GM12878 (cell line): ENCODE measurements around the gene MALRD1. TPM values are rescaled to one million over a fixed set of nuclear protein-coding genes. Genes with fewer than 3 reads are reported as not detected.

Experiments
- ATAC-seq: fragments of 200-7000 bp; cut with Tn5 transposase; 3 replicates; pipeline ENCODE4 v1.9.1; 2020; ENCODE audit warnings: mild to moderate bottlenecking, moderate library complexity
- BruUV-seq: library from RNA; stranded (reverse); fragments of 400-500 nt; replicated peaks from 2 replicates; lab custom pipeline; 2021; lab: Mats Ljungman, UMichigan
- CTCF ChIA-PET: fragments of 300-600 bp; sonication (Branson Sonifier 250); formaldehyde crosslinking; extraction: SDS; loops from one replicate; lab custom pipeline; 2021; ENCODE audit warnings: inconsistent platforms; lab: Yijun Ruan, JAX
- POLR2A ChIA-PET: fragments of 350-600 bp; formaldehyde crosslinking; extraction: SDS; loops from one replicate; lab custom pipeline; 2021; ENCODE audit warnings: inconsistent platforms; lab: Charles Lee
- RAD21 ChIA-PET: fragments of 300-600 bp; sonication (Branson Sonifier 250); formaldehyde crosslinking; loops from one replicate; lab custom pipeline; 2023; ENCODE audit warnings: antibody characterized with exemption; ENCODE audit not compliant: unreplicated experiment; lab: Charles Lee
- SMC1A ChIA-PET: fragments of 300-600 bp; sonication (Branson Sonifier 250); formaldehyde crosslinking; loops from one replicate; lab custom pipeline; 2023; ENCODE audit not compliant: unreplicated experiment, uncharacterized antibody; lab: Charles Lee
- DNase-seq: peaks from one replicate; pipeline ENCODE4 v3.0.0-alpha.2; 2011; ENCODE audit warnings: low read depth, low spot score
- FAIRE-seq: peaks from 3 replicates; lab custom pipeline; 2011; peaks lifted over from hg19 to GRCh38; lab: Jason Lieb, UNC
- H2AFZ ChIP-seq: 2 replicates; pipeline ENCODE4 v1.6.0; 2011; ENCODE audit warnings: low read depth, low read length, control low read depth; ENCODE audit not compliant: control insufficient read depth
- H3K27ac ChIP-seq: 2 replicates; pipeline ENCODE4 v1.5.1; 2011; ENCODE audit warnings: control low read depth; ENCODE audit not compliant: control insufficient read depth, insufficient read depth
- H3K27me3 ChIP-seq, 2 experiments: replicated peaks in 1 of 2; 2 replicates each; pipeline versions ENCODE4 v1.6.0 to v1.6.1; 2011; ENCODE audit warnings: low read length in 1 of 2; ENCODE audit not compliant: control insufficient read depth in 2 of 2, insufficient read depth in 2 of 2
- H3K36me3 ChIP-seq, 2 experiments: 2 replicates each; pipeline ENCODE4 v1.5.1; 2011; ENCODE audit warnings: low read length in 1 of 2; ENCODE audit not compliant: control insufficient read depth in 2 of 2, insufficient read depth in 2 of 2
- H3K4me1 ChIP-seq: 2 replicates; pipeline ENCODE4 v1.6.1; 2011; ENCODE audit warnings: mild to moderate bottlenecking, low read length, moderate library complexity, mixed read lengths; ENCODE audit not compliant: control insufficient read depth, insufficient read depth
- H3K4me2 ChIP-seq: 2 replicates; pipeline ENCODE4 v1.6.0; 2011; ENCODE audit warnings: control low read depth; ENCODE audit not compliant: control insufficient read depth, insufficient read depth
- H3K4me3 ChIP-seq: fragments of 200-600 bp; sonication (generic); 2 replicates; pipeline ENCODE4 v1.5.1; 2016
- H3K79me2 ChIP-seq: 2 replicates; pipeline ENCODE4 v1.6.0; 2011; ENCODE audit warnings: low read length; ENCODE audit not compliant: control insufficient read depth, insufficient read depth
- H3K9ac ChIP-seq: 2 replicates; pipeline ENCODE4 v1.8.0; 2011; ENCODE audit warnings: low read length, control low read depth, mixed read lengths; ENCODE audit not compliant: control insufficient read depth, insufficient read depth
- H3K9me3 ChIP-seq: replicated peaks from 3 replicates; pipeline ENCODE4 v1.5.1; 2011; ENCODE audit warnings: mild to moderate bottlenecking, low read length; ENCODE audit not compliant: control insufficient read depth, insufficient read depth
- H4K20me1 ChIP-seq: 2 replicates; pipeline ENCODE4 v1.6.0; 2011; ENCODE audit not compliant: control insufficient read depth, insufficient read depth
- BCL3 ChIP-seq: IDR thresholded peaks from 2 replicates; pipeline ENCODE4 v1.6.1; 2011; ENCODE audit warnings: borderline replicate concordance, low read depth, mild to moderate bottlenecking, moderate library complexity, low read length; ENCODE audit not compliant: insufficient read depth, poor library complexity, severe bottlenecking
- BHLHE40 ChIP-seq, 2 experiments: fragments of 450-650 bp in 1 of 2; IDR thresholded peaks; 2 replicates each; pipeline ENCODE4 v1.6.1; 2011 to 2017; ENCODE audit warnings: low read depth in 2 of 2, borderline replicate concordance in 1 of 2, improper control_type of control experiment in 1 of 2, low read length in 1 of 2, mild to moderate bottlenecking in 1 of 2
- CBX5 ChIP-seq: sonication (generic); IDR thresholded peaks from 2 replicates; pipeline ENCODE4 v1.6.1; 2016; ENCODE audit warnings: low read depth, moderate library complexity, mild to moderate bottlenecking, inconsistent platforms
- E4F1 ChIP-seq: fragments of 450-650 bp; IDR thresholded peaks from 2 replicates; pipeline ENCODE4 v1.6.1; 2018; ENCODE audit warnings: borderline replicate concordance, mild to moderate bottlenecking; ENCODE audit not compliant: partially characterized antibody
- FOS ChIP-seq: IDR thresholded peaks from 3 replicates; pipeline ENCODE4 v1.6.1; 2011; ENCODE audit warnings: borderline replicate concordance; ENCODE audit not compliant: insufficient read length; ENCODE audit errors: extremely low read depth
- HDAC2 ChIP-seq: fragments of 200-600 bp; sonication (generic); IDR thresholded peaks from 2 replicates; pipeline ENCODE4 v1.6.1; 2017
- HDGF ChIP-seq: fragments of 450-650 bp; IDR thresholded peaks from 2 replicates; pipeline ENCODE4 v1.6.1; 2016; ENCODE audit warnings: antibody characterized with exemption
- HSF1 ChIP-seq: fragments of 150-350 bp; IDR thresholded peaks from 2 replicates; pipeline ENCODE4 v1.6.1; 2014; ENCODE audit warnings: mild to moderate bottlenecking, low read depth, low read length
- MEF2A ChIP-seq: IDR thresholded peaks from 2 replicates; pipeline ENCODE4 v1.6.1; 2011; ENCODE audit warnings: low read depth, mild to moderate bottlenecking, low read length, moderate library complexity; ENCODE audit not compliant: insufficient read depth
- NFIC ChIP-seq: IDR thresholded peaks from 2 replicates; pipeline ENCODE4 v1.6.1; 2012; ENCODE audit warnings: low read depth, mild to moderate bottlenecking, inconsistent platforms, low read length, moderate library complexity
- NR2C1 ChIP-seq: fragments of 450-650 bp; IDR thresholded peaks from 2 replicates; pipeline ENCODE4 v1.6.1; 2017; ENCODE audit warnings: antibody characterized with exemption, mild to moderate bottlenecking, moderate library complexity
- NRF1 ChIP-seq: conservative IDR thresholded peaks from 2 replicates; pipeline ENCODE4 v1.6.1; 2011; ENCODE audit warnings: mild to moderate bottlenecking, low read depth, low read length, improper control_type of control experiment
- POLR2A ChIP-seq: IDR thresholded peaks from 2 replicates; pipeline ENCODE4 v1.6.1; 2011; ENCODE audit warnings: low read depth, mild to moderate bottlenecking, low read length
- SMAD5 ChIP-seq: IDR thresholded peaks from 2 replicates; pipeline ENCODE4 v1.6.1; 2016; ENCODE audit warnings: antibody characterized with exemption, low read depth
- SRF ChIP-seq, 2 experiments: IDR thresholded peaks; 2 replicates each; pipeline ENCODE4 v1.6.1; 2011; ENCODE audit warnings: low read depth in 2 of 2, low read length in 2 of 2, mild to moderate bottlenecking in 1 of 2, moderate library complexity in 1 of 2
- TAF1 ChIP-seq: IDR thresholded peaks from 2 replicates; pipeline ENCODE4 v1.6.1; 2011; ENCODE audit warnings: mild to moderate bottlenecking, low read depth, low read length, borderline replicate concordance
- TCF3 ChIP-seq: IDR thresholded peaks from 2 replicates; pipeline ENCODE4 v1.6.1; 2012; ENCODE audit warnings: low read depth, mild to moderate bottlenecking, low read length, borderline replicate concordance; ENCODE audit not compliant: insufficient read depth
- WGBS: methylation state at CpG from one replicate; pipeline ENCODE4 v1.1.6; 2016; ENCODE audit warnings: low lambda C conversion rate; ENCODE audit not compliant: insufficient replicate concordance, insufficient coverage; ENCODE audit errors: missing lambda C conversion rate; 5-methylcytosine and 5-hydroxymethylcytosine counted together
- in situ Hi-C: fragments of 300-500 bp; cut with MboI; formaldehyde crosslinking; loops from 9 replicates; pipeline ENCODE4 v1.14.3; 2018; ENCODE audit warnings: mixed read lengths
- intact Hi-C: fragments of 100-400 bp; cut with micrococcal nuclease; formaldehyde crosslinking; loops from one replicate; pipeline ENCODE4 v1.14.2; 2022; ENCODE audit not compliant: unreplicated experiment
- polyA plus RNA-seq, 11 experiments: library from polyadenylated mRNA; depleted of rRNA in 4 of 11; unstranded in 6 of 11; stranded (reverse) in 5 of 11; fragments of >200 nt; fragmentation: Nextera tagmentation in 4 of 11; fragmentation: Illumina TruSeq in 1 of 11; extraction: Ambion mirVana in 4 of 11; extraction: Trizol in 1 of 11; gene quantifications; 1 replicate in 1 of 11; 2 replicates in 10 of 11; pipeline versions ENCODE4 v1.2.1 to v1.2.3, GENCODE V29; 2011 to 2016; ENCODE audit warnings: inconsistent platforms in 2 of 11, missing spikeins in 2 of 11, low read depth in 1 of 11
- total RNA-seq, 4 experiments: library from RNA; depleted of rRNA in 3 of 4; stranded (reverse); fragments of >200 nt in 3 of 4; fragmentation: Illumina TruSeq in 1 of 4; extraction: Trizol in 1 of 4; gene quantifications; 2 replicates each; pipeline versions ENCODE4 v1.2.1 to v1.2.3, GENCODE V29; 2013 to 2021

Gene MALRD1
- total and polyA plus RNA-seq, 10 of the 15 experiments (the other 5 are each of a cell fraction or from before 2014, with no cell fraction given), result 0.12 to 6.6 (median 0.26) TPM; not detected in 2

- TF ChIP-seq BHLHE40 (IDR thresholded peaks at IDR 0.05; ENCODE audit: borderline replicate concordance in 1 of 2, low read depth in 2 of 2, low read length in 1 of 2) (no peak), HSF1 (no peak), SRF (IDR thresholded peaks at IDR 0.05; ENCODE audit: low read depth in 2 of 2, low read length in 2 of 2) (no peak), SMAD5 (no peak), E4F1 (no peak), FOS (no peak)
- TF ChIP-seq, all 136 proteins: peak for 0
Measured at GRCh38 chr10:19245889-19246752, 197.5 kb downstream of the MALRD1 start (continued).

GRCh38 chr10:19247843-19248242 is 199.2 kb downstream of the MALRD1 start:
- intact Hi-C loops (no loop called here), in situ Hi-C loops (no loop called here)
- no peaks in the 10 kb centered on the region for H4K20me1 ChIP-seq
- H3K4me2 ChIP-seq, result no peak overlapping the region
- CTCF ChIA-PET, result no interaction called here
- H3K9me3 ChIP-seq, result no peaks in the 10 kb centered on the region
- H2AFZ ChIP-seq, result no peak overlapping the region
- FAIRE-seq (no peak), ATAC-seq (no peak), DNase-seq (no peak)
- H3K27me3 ChIP-seq, result no peaks in the 10 kb centered on the region
- H3K27ac ChIP-seq, result no peak overlapping the region
- RAD21 ChIA-PET, result no interaction called here
- POLR2A ChIA-PET, result interaction anchor here (0.8 kb wide), 1 partner anchor 47 kb away, joined by 7 read pairs; no protein-coding TSS in a partner anchor
- H3K4me3 ChIP-seq, result no peak overlapping the region
- H3K36me3 ChIP-seq, result no peaks in the 10 kb centered on the region
- SMC1A ChIA-PET, result no interaction called here
- H3K79me2 ChIP-seq, result no peaks in the 10 kb centered on the region
- no TSS peak for BruUV-seq
- no peaks in the 10 kb centered on the region for H3K4me1 ChIP-seq
- no peak overlapping the region for H3K9ac ChIP-seq
- WGBS, result 1% methylated on average over 3 of the region's 3 CpGs
- TF ChIP-seq CBX5, result no peak
- no peak for TF ChIP-seq NFIC
- no peak for TF ChIP-seq NRF1
- TF ChIP-seq FOS, result no peak
- TF ChIP-seq TAF1, result no peak
- TF ChIP-seq TCF3, result no peak
- no peak for TF ChIP-seq HDGF
- no peak for TF ChIP-seq POLR2A
- TF ChIP-seq NR2C1, result no peak
- no peak for TF ChIP-seq MEF2A
- TF ChIP-seq BCL3, result no peak
- no peak for TF ChIP-seq HDAC2
